Mucosa of descending colon (tissue), 3 donors: ENCODE results near the gene CAMSAP1. TPM values are rescaled to one million over a fixed set of nuclear protein-coding genes. Genes with fewer than 3 reads are reported as not detected.

Source experiments
- ATAC-seq: fragments of 200-7000 bp; cut with Tn5 transposase; one replicate; pipeline ENCODE4 v1.9.1; 2020; ENCODE audit warnings: mild to moderate bottlenecking, moderate library complexity
- DNase-seq, 3 donors: peaks; one replicate each; pipeline ENCODE4 v3.0.0-alpha.2; 2020
- H3K36me3 ChIP-seq: fragments of 200-600 bp; one replicate; pipeline ENCODE4 v1.8.0; 2021; ENCODE audit warnings: low read depth, mild to moderate bottlenecking
- H3K4me1 ChIP-seq: fragments of 200-600 bp; one replicate; pipeline ENCODE4 v1.8.0; 2021; ENCODE audit warnings: low read depth, mild to moderate bottlenecking
- H3K4me3 ChIP-seq: fragments of 200-600 bp; one replicate; pipeline ENCODE4 v1.8.0; 2021; ENCODE audit warnings: mild to moderate bottlenecking
- H3K9me3 ChIP-seq: fragments of 200-600 bp; one replicate; pipeline ENCODE4 v1.8.0; 2021; ENCODE audit warnings: mild to moderate bottlenecking
- intact Hi-C, 2 donors: fragments of 100-400 bp; cut with DNase I in 1 of 2; cut with micrococcal nuclease in 1 of 2; formaldehyde crosslinking; loops; one replicate each; pipeline versions ENCODE4 v1.11.0 to v1.11.1; 2022; cut with DNase I, micrococcal nuclease
- total RNA-seq, 3 donors: library from RNA; stranded (reverse); fragmentation: NEBNext Ultra II Directional in 2 of 3; extraction: Animal tissue kit (Norgen Biotek cat#: 25700) in 2 of 3; gene quantifications; one replicate each; pipeline versions ENCODE4 v1.2.1 to v1.2.4, GENCODE V29; 2021 to 2023
- TF ChIP-seq, protein P1 (sequence below): fragments of 200-600 bp; IDR thresholded peaks from one replicate; pipeline ENCODE4 v1.8.0; 2022; ENCODE audit warnings: antibody characterized with exemption, mild to moderate bottlenecking
- donor health status: DM: no; HTN: no; CAD: no; lungs with moderate emphysema.
- donor health status: DM: no; HTN: no; CAD: no.
- donor health status: DM: no; HTN: yes; CAD: no.

Gene CAMSAP1
- total RNA-seq, 3 donors from 2014 or later, result 11.5 to 37.8 (median 14.3) TPM

DNA sequence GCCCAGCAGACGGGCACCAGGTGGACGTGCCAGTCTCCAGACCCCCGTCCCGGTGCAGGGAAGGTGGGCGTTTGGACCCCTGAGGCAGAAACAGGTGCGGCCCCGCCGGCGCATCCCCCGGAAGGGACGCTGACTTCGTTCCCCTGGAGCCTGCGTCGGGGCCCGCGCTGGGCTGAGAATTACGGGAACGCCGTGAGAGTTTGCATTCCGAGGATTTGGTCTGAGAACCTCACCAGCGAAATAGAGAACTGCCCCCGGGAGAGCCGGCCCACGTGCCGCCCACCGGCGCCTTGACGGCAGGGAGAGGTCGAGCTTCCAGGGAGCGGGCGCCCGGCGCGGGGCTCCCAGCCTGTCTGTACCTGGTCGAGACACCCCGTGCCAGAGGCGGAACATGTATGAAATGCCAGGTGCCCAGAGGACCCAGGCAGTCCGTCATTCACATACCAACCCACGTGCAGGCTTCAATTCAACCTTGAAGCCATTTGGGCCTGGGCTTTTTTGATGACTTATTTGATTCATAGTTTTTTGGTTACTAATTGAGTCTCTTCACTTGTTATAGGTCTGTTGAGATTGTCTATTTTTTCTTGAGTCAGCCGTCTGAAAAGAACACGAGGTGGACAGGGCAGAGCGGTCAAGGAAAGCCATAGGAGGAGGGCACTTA is 877 bp upstream of the CAMSAP1 start:
- H3K36me3 ChIP-seq, result no peaks in the 10 kb centered on the region
- peaks cover 15% of the 10 kb centered on the region for H3K4me1 ChIP-seq
- H3K9me3 ChIP-seq, result no peaks in the 10 kb centered on the region
- intact Hi-C loops, result no loop called here
- peak overlapping the region; percentile 44 for H3K4me3 ChIP-seq
- DNase-seq (peak in 1 of 3 donors; percentile 37), ATAC-seq (peak; percentile 1)
- TF ChIP-seq, protein P1, sequence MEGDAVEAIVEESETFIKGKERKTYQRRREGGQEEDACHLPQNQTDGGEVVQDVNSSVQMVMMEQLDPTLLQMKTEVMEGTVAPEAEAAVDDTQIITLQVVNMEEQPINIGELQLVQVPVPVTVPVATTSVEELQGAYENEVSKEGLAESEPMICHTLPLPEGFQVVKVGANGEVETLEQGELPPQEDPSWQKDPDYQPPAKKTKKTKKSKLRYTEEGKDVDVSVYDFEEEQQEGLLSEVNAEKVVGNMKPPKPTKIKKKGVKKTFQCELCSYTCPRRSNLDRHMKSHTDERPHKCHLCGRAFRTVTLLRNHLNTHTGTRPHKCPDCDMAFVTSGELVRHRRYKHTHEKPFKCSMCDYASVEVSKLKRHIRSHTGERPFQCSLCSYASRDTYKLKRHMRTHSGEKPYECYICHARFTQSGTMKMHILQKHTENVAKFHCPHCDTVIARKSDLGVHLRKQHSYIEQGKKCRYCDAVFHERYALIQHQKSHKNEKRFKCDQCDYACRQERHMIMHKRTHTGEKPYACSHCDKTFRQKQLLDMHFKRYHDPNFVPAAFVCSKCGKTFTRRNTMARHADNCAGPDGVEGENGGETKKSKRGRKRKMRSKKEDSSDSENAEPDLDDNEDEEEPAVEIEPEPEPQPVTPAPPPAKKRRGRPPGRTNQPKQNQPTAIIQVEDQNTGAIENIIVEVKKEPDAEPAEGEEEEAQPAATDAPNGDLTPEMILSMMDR, result no peak

DNA sequence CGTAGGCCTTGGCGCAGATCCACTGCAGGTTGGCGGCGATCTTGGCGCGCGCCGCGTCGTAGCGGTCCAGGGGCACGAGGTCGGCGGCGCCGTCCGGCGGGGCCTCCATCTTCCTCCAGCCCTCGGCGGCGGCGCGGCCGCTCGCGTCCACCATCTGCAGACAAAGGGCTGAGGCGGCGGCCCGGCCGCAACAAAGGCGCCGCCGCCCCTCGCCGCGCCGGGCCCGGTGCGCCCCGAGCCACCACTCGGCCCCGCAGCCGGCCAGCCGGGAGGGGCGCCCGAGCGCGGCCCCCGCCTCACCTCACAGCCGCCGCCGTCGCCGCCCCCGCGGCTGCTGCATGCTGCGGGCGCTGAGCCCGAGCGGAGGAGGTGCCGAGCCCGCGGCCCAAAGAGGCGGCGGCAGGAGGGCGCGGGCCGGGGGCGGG is 328 bp downstream of the CAMSAP1 start:
- TF ChIP-seq, protein P1, result no peak
- Histone ChIP-seq H3K9me3 (no peaks in the 10 kb centered on the region), H3K4me1 (peaks cover 15% of the 10 kb centered on the region), H3K36me3 (no peaks in the 10 kb centered on the region), H3K4me3 (peak overlapping the region; percentile 63)
- no peak for ATAC-seq
- no peak for DNase-seq
- intact Hi-C loops, result no loop called here

DNA sequence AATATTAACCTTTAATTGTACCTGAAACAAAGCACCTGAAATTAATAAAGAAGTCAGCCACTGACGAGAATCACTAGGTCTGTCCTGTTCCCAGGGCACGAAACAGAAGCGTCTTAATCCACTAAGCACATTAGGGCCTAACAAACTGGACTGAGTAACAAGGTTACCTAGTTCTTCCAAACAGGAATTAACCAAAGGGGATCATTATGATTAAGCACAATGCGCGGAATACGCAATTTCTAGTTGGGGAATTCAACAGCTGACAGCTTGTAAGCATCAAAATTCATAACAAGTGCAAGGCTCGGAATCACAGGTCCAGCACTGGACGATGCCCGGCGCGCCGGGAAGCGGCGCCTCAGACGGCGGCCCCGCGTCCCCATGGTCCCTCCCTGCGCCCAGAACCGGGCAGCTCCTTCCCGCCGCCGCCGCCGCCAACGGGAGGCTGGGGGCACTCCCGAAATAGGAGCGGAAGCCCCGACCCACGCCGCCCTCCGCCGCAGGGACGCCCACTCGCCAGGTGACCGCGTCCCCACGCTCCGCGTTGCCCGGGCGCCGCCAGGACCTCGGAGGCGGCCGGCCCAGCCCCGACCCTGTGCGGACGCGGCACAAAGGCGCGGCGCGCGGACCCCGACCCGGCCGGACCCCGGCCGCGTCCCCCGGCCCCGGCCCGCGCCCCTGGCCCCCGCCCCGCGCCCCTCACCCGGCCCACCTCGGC is 898 bp downstream of the CAMSAP1 start:
- Histone ChIP-seq H3K9me3 (no peaks in the 10 kb centered on the region), H3K4me3 (peak overlapping the region; percentile 63)
- TF ChIP-seq, protein P1, result no peak

DNA sequence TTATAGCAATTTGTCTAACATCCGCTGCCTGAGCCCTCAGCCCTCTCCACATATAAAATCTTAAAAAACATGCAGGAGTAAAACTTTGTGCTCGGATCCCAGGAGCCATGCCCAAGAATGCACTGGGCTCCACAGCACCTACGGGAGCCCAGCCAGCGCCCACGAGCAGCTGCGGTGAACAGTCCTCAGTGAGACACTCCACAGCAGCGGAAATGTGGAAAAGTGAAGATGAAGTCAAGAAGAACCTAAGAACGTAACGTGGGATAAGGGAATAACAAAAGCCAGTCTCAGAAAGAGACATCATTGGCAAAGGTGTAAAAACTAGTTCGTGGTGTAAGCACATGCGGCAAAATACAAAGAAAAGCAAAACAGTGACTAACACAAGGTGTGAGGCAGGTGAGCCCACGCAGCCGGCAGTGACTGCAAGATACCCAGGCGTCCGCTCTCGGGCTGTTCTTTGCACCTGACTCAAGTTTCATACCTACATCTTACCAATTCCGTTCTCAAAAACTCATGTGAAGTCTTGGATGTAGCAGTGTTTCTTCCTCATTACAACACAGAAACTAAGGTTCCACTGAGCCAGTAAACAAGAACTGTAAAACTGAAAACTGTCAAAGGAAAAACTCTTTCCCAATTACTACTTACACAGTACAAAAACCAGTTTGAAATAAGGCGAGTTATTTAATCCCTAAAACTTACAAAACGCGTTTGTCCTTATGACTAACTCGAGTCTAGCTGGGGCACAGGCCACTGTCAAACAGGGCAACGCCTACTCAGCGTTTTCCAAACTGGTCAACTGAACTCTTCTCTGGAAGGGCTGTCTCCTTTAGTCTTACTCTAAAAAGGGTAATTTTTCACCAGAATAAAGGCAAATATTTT is 1.7 kb downstream of the CAMSAP1 start:
- ATAC-seq (no peak), DNase-seq (no peak)
- TF ChIP-seq, protein P1, result no peak
- intact Hi-C loops, result no loop called here
- peaks cover 15% of the 10 kb centered on the region for H3K4me1 ChIP-seq
- H3K9me3 ChIP-seq, result no peaks in the 10 kb centered on the region
- H3K4me3 ChIP-seq, result no peak overlapping the region
- no peaks in the 10 kb centered on the region for H3K36me3 ChIP-seq

More for the DNA sequence above, 898 bp downstream of the CAMSAP1 start:
- peak in 2 of 3 donors; percentile 28 to 61 for DNase-seq
- no peak for ATAC-seq
- peaks cover 15% of the 10 kb centered on the region for H3K4me1 ChIP-seq
- intact Hi-C loops, result no loop called here
- H3K36me3 ChIP-seq, result no peaks in the 10 kb centered on the region

DNA sequence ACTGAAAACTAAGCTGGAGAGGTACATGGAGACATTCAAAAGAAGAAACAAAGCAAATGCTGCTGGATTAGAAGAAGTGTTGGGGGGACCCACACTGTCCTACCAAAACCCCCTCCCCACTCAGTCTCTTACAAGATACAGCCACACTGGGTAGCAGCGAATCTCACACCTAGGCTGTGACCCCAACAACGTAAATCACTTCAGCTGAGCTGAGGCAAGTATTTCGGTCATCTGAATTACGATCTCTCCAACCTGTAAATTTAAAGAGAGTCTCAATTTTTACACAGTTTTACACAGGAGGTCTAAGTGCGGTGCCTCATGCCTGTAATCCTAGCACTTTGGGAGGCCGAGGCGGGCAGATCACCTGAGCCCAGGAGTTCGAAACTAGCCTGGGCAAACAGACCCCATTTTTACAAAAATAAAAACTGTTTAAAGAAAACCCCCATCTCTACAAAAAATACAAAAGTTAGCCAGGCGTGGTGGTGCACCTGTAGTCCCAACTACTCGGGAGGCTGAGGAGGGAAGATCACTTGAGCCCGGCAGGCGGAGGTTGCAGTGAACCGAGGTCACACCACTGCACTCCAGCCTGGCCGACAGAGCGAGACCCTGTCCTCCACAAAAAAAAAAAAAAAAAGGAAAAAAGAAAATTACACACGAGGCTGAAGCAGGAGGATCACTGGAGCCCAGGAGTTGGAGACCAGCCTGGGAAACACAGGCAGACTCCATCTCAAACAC is 3.4 kb downstream of the CAMSAP1 start:
- Histone ChIP-seq H3K36me3 (no peaks in the 10 kb centered on the region), H3K9me3 (no peaks in the 10 kb centered on the region), H3K4me3 (no peak overlapping the region), H3K4me1 (peaks cover 8% of the 10 kb centered on the region)
- no peak for DNase-seq
- TF ChIP-seq, protein P1, result no peak
- no peak for ATAC-seq
- intact Hi-C loops, result no loop called here
